ENCODE results near the gene IL27RA. TPM values are rescaled to one million over a fixed set of nuclear protein-coding genes. Genes with fewer than 3 reads are reported as not detected.

Gene IL27RA
- total RNA-seq, 2 experiments from 2014 or later, result 5.2 to 9.0 TPM

DNA sequence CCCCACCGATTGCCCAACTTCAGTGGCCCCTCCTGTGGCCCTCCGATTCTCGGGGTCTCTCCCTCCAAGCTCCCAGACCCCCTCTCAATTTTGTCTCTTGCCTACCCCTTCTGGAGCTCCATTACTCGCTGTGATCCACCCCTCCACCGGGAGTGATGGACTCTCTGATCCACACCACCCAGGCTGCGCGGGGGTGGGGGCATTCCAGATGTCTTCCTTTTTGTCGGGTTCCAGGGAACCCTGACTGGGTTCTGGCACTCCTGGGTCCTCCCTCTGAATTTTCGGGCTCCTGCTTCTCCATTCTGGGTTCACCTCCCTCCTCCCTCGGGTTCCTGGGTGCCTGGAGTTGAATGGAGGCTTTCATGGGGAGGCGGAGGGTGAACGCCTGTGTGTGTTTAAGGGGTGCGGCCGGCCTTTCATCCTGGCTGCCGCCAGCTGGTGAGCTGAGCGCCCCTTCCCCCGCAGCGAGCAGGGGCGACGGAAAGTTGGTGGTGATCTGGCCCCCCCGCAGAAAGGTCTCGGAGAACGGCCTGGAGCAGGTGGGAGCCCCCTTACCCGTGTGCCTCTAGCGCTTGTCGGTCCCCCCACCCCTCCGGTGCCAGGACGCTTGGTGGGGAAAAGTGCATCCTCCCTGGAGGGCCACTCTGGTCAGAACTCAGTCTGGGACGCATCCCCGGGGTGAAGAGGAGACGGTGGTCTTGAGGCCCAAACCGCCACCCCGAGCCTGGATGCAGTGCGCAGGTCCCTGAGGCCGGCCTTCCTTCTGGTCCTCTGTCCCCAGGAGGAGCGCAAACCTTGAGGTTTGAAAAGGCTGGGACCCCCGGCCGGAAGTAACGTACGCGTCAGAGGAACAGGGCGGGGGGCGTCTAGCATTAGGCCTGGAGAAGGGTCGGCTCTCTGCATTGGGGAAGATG, 42.6 kb downstream of the IL27RA start:
- POLR2A ChIA-PET, result interaction anchor here (0.5 kb wide), 1 partner anchor 143 kb away, joined by 3 read pairs; no protein-coding TSS in a partner anchor
- peak overlapping the region; percentile 76 for H3K4me3 ChIP-seq (ENCODE audit: low read depth, low read length, poor library complexity, severe bottlenecking)
- BruUV-seq (replicated peaks), result no TSS peak
- peak overlapping the region; percentile 76 for H2AFZ ChIP-seq (ENCODE audit: low read length)
- intact Hi-C loops (cut with micrococcal nuclease; ENCODE audit: unreplicated experiment), result loop anchor here (1.0 to 10.0 kb wide), 4 partner anchors 15 to 479 kb away; partner anchors contain the start of gene ASF1B
- CTCF ChIA-PET (ENCODE audit: unreplicated experiment), result no interaction called here
- no peaks in the 10 kb centered on the region for H3K9me2 ChIP-seq (ENCODE audit: insufficient read depth, low read length)
- peak overlapping the region; percentile 97 for H3K4me2 ChIP-seq (ENCODE audit: low read length)
- DNase-seq (ENCODE audit: low spot score), result peak; percentile 36
- peaks cover 31% of the 10 kb centered on the region for H3K4me1 ChIP-seq (ENCODE audit: insufficient read depth, low read length, poor library complexity, severe bottlenecking)
- no peaks in the 10 kb centered on the region for H4K20me1 ChIP-seq (ENCODE audit: insufficient read depth, low read length)
- no peaks in the 10 kb centered on the region for H3K9me3 ChIP-seq (ENCODE audit: low read length)
- H3K27ac ChIP-seq (ENCODE audit: low read depth, low read length, poor library complexity, severe bottlenecking), result peak overlapping the region; percentile 62
- H3K36me3 ChIP-seq (ENCODE audit: insufficient read depth, low read length), result no peaks in the 10 kb centered on the region
- no peaks in the 10 kb centered on the region for H3K79me2 ChIP-seq (ENCODE audit: insufficient read depth, low read depth, low read length)
- TF ChIP-seq EZH2phosphoT487 (IDR thresholded peaks at IDR 0.05; ENCODE audit: borderline replicate concordance, low read depth, low read length), result no peak
- TF ChIP-seq, protein P1, sequence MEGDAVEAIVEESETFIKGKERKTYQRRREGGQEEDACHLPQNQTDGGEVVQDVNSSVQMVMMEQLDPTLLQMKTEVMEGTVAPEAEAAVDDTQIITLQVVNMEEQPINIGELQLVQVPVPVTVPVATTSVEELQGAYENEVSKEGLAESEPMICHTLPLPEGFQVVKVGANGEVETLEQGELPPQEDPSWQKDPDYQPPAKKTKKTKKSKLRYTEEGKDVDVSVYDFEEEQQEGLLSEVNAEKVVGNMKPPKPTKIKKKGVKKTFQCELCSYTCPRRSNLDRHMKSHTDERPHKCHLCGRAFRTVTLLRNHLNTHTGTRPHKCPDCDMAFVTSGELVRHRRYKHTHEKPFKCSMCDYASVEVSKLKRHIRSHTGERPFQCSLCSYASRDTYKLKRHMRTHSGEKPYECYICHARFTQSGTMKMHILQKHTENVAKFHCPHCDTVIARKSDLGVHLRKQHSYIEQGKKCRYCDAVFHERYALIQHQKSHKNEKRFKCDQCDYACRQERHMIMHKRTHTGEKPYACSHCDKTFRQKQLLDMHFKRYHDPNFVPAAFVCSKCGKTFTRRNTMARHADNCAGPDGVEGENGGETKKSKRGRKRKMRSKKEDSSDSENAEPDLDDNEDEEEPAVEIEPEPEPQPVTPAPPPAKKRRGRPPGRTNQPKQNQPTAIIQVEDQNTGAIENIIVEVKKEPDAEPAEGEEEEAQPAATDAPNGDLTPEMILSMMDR (conservative IDR thresholded peaks at IDR 0.05; ENCODE audit: low read length), result no peak

DNA sequence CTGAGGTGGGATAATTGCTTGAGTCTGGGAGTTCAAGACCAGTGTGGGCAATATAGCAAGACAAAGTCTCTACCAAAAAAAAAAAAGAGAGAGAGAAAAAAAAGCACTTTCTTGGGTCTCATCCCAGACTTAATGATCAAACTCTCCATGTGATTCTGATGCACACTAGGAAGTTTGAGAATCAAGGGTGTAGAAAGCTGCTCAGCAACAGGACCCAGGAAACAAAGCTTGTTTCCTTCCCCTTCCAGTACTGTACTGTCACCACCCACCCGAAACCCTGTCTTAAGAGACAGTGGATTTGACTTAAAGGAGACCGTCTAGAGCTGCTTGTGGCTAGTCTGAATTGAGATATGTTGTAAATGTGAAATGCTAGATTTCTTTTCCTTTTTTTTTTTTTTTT, 46.8 kb downstream of the IL27RA start:
- no peak for DNase-seq (ENCODE audit: low spot score)
- H3K9me3 ChIP-seq (ENCODE audit: low read length), result no peaks in the 10 kb centered on the region
- H3K4me2 ChIP-seq (ENCODE audit: low read length), result no peak overlapping the region
- no peak overlapping the region for H3K4me3 ChIP-seq (ENCODE audit: low read depth, low read length, poor library complexity, severe bottlenecking)
- CTCF ChIA-PET (ENCODE audit: unreplicated experiment), result no interaction called here
- intact Hi-C loops (cut with micrococcal nuclease; ENCODE audit: unreplicated experiment), result loop anchor here (10.0 kb wide), 1 partner anchor 484 kb away; no protein-coding TSS in a partner anchor
- no peak overlapping the region for H2AFZ ChIP-seq (ENCODE audit: low read length)
- H3K79me2 ChIP-seq (ENCODE audit: insufficient read depth, low read depth, low read length), result no peaks in the 10 kb centered on the region
- H3K4me1 ChIP-seq (ENCODE audit: insufficient read depth, low read length, poor library complexity, severe bottlenecking), result peaks cover 31% of the 10 kb centered on the region
- H3K36me3 ChIP-seq (ENCODE audit: insufficient read depth, low read length), result no peaks in the 10 kb centered on the region
- POLR2A ChIA-PET, result interaction anchor here (0.7 kb wide), 4 partner anchors 60 to 1272 kb away, joined by 3 to 8 read pairs (median 5); partner anchors contain the start of genes CC2D1A and RNASEH2A
- H4K20me1 ChIP-seq (ENCODE audit: insufficient read depth, low read length), result no peaks in the 10 kb centered on the region
- no peak overlapping the region for H3K27ac ChIP-seq (ENCODE audit: low read depth, low read length, poor library complexity, severe bottlenecking)
- H3K9me2 ChIP-seq (ENCODE audit: insufficient read depth, low read length), result no peaks in the 10 kb centered on the region
- no TSS peak for BruUV-seq (replicated peaks)
- TF ChIP-seq, protein P1 (conservative IDR thresholded peaks at IDR 0.05; ENCODE audit: low read length), result no peak
- TF ChIP-seq EZH2phosphoT487 (IDR thresholded peaks at IDR 0.05; ENCODE audit: borderline replicate concordance, low read depth, low read length), result no peak

Measured in OCI-LY7 (cell line).